Upper lobe of left lung (tissue), 4 donors: ENCODE data around the gene CEP250.

Experiments used
- CTCF ChIP-seq, 6 experiments: fragments of 450-650 bp in 4 of 6; fragments of 200-600 bp in 2 of 6; sonication (generic) in 2 of 6; IDR thresholded peaks; one replicate each; pipeline ENCODE4 v1.5.1; 2016 to 2019; ENCODE audit warnings: antibody characterized with exemption in 6 of 6
- EP300 ChIP-seq, 4 donors: sonication (generic); formaldehyde crosslinking; IDR thresholded peaks; one replicate each; pipeline ENCODE4 v1.5.1; 2017; ENCODE audit warnings: antibody characterized with exemption in 4 of 4, control low read depth in 2 of 4
- POLR2A ChIP-seq, 4 donors: fragments of 450-650 bp; IDR thresholded peaks; one replicate each; pipeline ENCODE4 v1.5.1; 2016 to 2017; ENCODE audit warnings: antibody characterized with exemption in 4 of 4, mild to moderate bottlenecking in 2 of 4
- POLR2AphosphoS5 ChIP-seq, 2 donors: sonication (generic); formaldehyde crosslinking; IDR thresholded peaks; one replicate each; pipeline ENCODE4 v1.5.1; 2017; ENCODE audit warnings: antibody characterized with exemption in 2 of 2

GRCh38 chr20:35433337-35433736 lies 22.1 kb upstream of the CEP250 start:
- no peak for TF ChIP-seq CTCF (IDR thresholded peaks at IDR 0.05)
- TF ChIP-seq POLR2A (IDR thresholded peaks at IDR 0.05): no peak
- TF ChIP-seq POLR2AphosphoS5 (IDR thresholded peaks at IDR 0.05): no peak
- no peak for TF ChIP-seq EP300 (IDR thresholded peaks at IDR 0.05)
